A549 (cell line): ENCODE measurements around the gene NBR1. TPM values are rescaled to one million over a fixed set of nuclear protein-coding genes. Genes with fewer than 3 reads are reported as not detected.
"Not testable (repeated sequence)": the region's sequence is repeated elsewhere in the genome, so short reads cannot be mapped to it uniquely, and the experiment has no call there.

ENCODE experiments used
- ATAC-seq, 2 experiments: fragments of 200-7000 bp in 1 of 2; fragments of >200 bp in 1 of 2; cut with Nextera tagmentation in 1 of 2; cut with Tn5 transposase in 1 of 2; 3 replicates each; pipeline versions ENCODE4 v1.8.0 to v1.9.1; 2018 to 2020; ENCODE audit warnings: mild to moderate bottlenecking in 1 of 2, moderate library complexity in 1 of 2
- CTCF ChIA-PET: fragments of 300-600 bp; sonication (Branson Sonifier 250); formaldehyde crosslinking; extraction: SDS; loops from one replicate; lab custom pipeline; 2021; ENCODE audit warnings: antibody characterized with exemption, inconsistent platforms; lab: Yijun Ruan, JAX
- POLR2A ChIA-PET: fragments of 350-600 bp; formaldehyde crosslinking; extraction: SDS; loops from one replicate; lab custom pipeline; 2021; ENCODE audit warnings: antibody characterized with exemption, inconsistent platforms; lab: Yijun Ruan, JAX
- DNase-seq, 2 experiments: peaks; one replicate each; pipeline versions ENCODE4 v3.0.0 to v3.0.0-alpha.2; 2011 to 2016; ENCODE audit warnings: low read depth in 1 of 2, low spot score in 1 of 2
- FAIRE-seq: peaks from 2 replicates; lab custom pipeline; 2011; peaks lifted over from hg19 to GRCh38; lab: Jason Lieb, UNC
- H3K27ac ChIP-seq, 2 experiments: fragments of >200 bp; sonication (Bioruptor Twin); formaldehyde crosslinking; 3 replicates each; pipeline ENCODE4 v1.5.1; 2016 to 2017
- H3K4me1 ChIP-seq: fragments of >200 bp; sonication (Bioruptor Twin); formaldehyde crosslinking; 3 replicates; pipeline ENCODE4 v1.6.1; 2016
- H3K4me2 ChIP-seq: fragments of >200 bp; sonication (Bioruptor Twin); formaldehyde crosslinking; 3 replicates; pipeline ENCODE4 v1.6.1; 2016
- H3K4me3 ChIP-seq: fragments of >200 bp; sonication (Bioruptor Twin); formaldehyde crosslinking; 3 replicates; pipeline ENCODE4 v1.5.1; 2016
- H3K9me3 ChIP-seq: fragments of >200 bp; sonication (Bioruptor Twin); formaldehyde crosslinking; 3 replicates; pipeline ENCODE4 v1.6.1; 2016
- ATOH8 ChIP-seq: fragments of 250-450 bp; sonication (Bioruptor Pico); IDR thresholded peaks from 2 replicates; pipeline ENCODE4 v1.5.0; 2020; ENCODE audit warnings: low read depth, mild to moderate bottlenecking, moderate library complexity
- CEBPB ChIP-seq, 2 experiments: fragments of >200 bp in 1 of 2; sonication (Bioruptor Twin) in 1 of 2; formaldehyde crosslinking in 1 of 2; IDR thresholded peaks; 2 replicates each; pipeline ENCODE4 v1.6.1; 2012 to 2016
- CTCF ChIP-seq: fragments of >200 bp; sonication (Bioruptor Twin); formaldehyde crosslinking; IDR thresholded peaks from 3 replicates; pipeline ENCODE4 v1.5.1; 2016
- E2F6 ChIP-seq: IDR thresholded peaks from 2 replicates; pipeline ENCODE4 v1.6.1; 2012; ENCODE audit warnings: low read depth, borderline replicate concordance
- EP300 ChIP-seq, 2 experiments: fragments of >200 bp; sonication (Bioruptor Twin); formaldehyde crosslinking; IDR thresholded peaks; 2 replicates in 1 of 2; 3 replicates in 1 of 2; pipeline ENCODE4 v1.6.1; 2016 to 2017
- FOSB ChIP-seq: fragments of 250-450 bp; sonication (Bioruptor Pico); IDR thresholded peaks from 2 replicates; pipeline ENCODE4 v1.5.0; 2020; ENCODE audit warnings: mild to moderate bottlenecking, moderate library complexity
- FOXS1 ChIP-seq: fragments of 250-450 bp; sonication (Bioruptor Pico); IDR thresholded peaks from 2 replicates; pipeline ENCODE4 v1.5.0; 2020; ENCODE audit warnings: mild to moderate bottlenecking, moderate library complexity
- GATA3 ChIP-seq: IDR thresholded peaks from 2 replicates; pipeline ENCODE4 v1.6.1; 2012; ENCODE audit warnings: borderline replicate concordance
- HMGXB4 ChIP-seq: fragments of 250-450 bp; sonication (Bioruptor Pico); IDR thresholded peaks from 2 replicates; pipeline ENCODE4 v1.5.0; 2021; ENCODE audit warnings: mild to moderate bottlenecking, moderate library complexity, borderline replicate concordance
- HOXB5 ChIP-seq: fragments of 250-450 bp; sonication (Bioruptor Pico); IDR thresholded peaks from 2 replicates; pipeline ENCODE4 v1.5.0; 2020; ENCODE audit warnings: mild to moderate bottlenecking, moderate library complexity
- MAFK ChIP-seq: fragments of 450-650 bp; IDR thresholded peaks from 2 replicates; pipeline ENCODE4 v1.6.1; 2014; ENCODE audit not compliant: partially characterized antibody
- NFE2L2 ChIP-seq: fragments of 150-350 bp; conservative IDR thresholded peaks from 2 replicates; pipeline ENCODE4 v1.6.1; 2014; ENCODE audit warnings: low read length
- NR3C1 ChIP-seq: fragments of >200 bp; sonication (Bioruptor Twin); formaldehyde crosslinking; IDR thresholded peaks from 3 replicates; pipeline ENCODE4 v1.6.1; 2017
- PBX3 ChIP-seq: IDR thresholded peaks from 2 replicates; pipeline ENCODE4 v1.6.1; 2012
- POLR2AphosphoS2 ChIP-seq: conservative IDR thresholded peaks from 2 replicates; pipeline ENCODE4 v1.6.1; 2012; ENCODE audit warnings: low read length, improper control_type of control experiment, inconsistent platforms
- RARB ChIP-seq: fragments of 250-450 bp; sonication (Bioruptor Pico); IDR thresholded peaks from 2 replicates; pipeline ENCODE4 v1.8.0; 2021; ENCODE audit warnings: mild to moderate bottlenecking, moderate library complexity
- RFX5 ChIP-seq: fragments of 450-650 bp; IDR thresholded peaks from 2 replicates; pipeline ENCODE4 v1.7.1; 2014; ENCODE audit warnings: antibody characterized with exemption, mild to moderate bottlenecking, moderate library complexity
- SREBF2 ChIP-seq: fragments of 450-650 bp; IDR thresholded peaks from 2 replicates; pipeline ENCODE4 v1.6.1; 2014; ENCODE audit warnings: mild to moderate bottlenecking, moderate library complexity
- USF2 ChIP-seq: fragments of 450-650 bp; IDR thresholded peaks from 2 replicates; pipeline ENCODE4 v1.6.1; 2014; ENCODE audit warnings: antibody characterized with exemption
- ZFP36 ChIP-seq: fragments of 450-650 bp; IDR thresholded peaks from 2 replicates; pipeline ENCODE4 v1.6.1; 2014; ENCODE audit warnings: borderline replicate concordance; ENCODE audit not compliant: partially characterized antibody
- ZSCAN20 ChIP-seq: fragments of 250-450 bp; sonication (Bioruptor Pico); IDR thresholded peaks from 2 replicates; pipeline ENCODE4 v1.8.0; 2022; ENCODE audit warnings: mild to moderate bottlenecking, moderate library complexity
- WGBS: methylation state at CpG from one replicate; pipeline ENCODE4 v1.1.6; 2017; ENCODE audit errors: missing lambda C conversion rate; 5-methylcytosine and 5-hydroxymethylcytosine counted together
- polyA plus RNA-seq, 4 experiments: library from polyadenylated mRNA; depleted of rRNA in 3 of 4; stranded (reverse); fragments of >200 nt; fragmentation: RNase III in 1 of 4; extraction: RNeasy Plus Mini Kit Qiagen cat#74134 plus additional on column Dnase treatment in 1 of 4; gene quantifications; 2 replicates in 3 of 4; 3 replicates in 1 of 4; pipeline ENCODE4 v1.2.3, GENCODE V29; 2011 to 2017

The NBR1 gene
- polyA plus RNA-seq, 2 of the 4 experiments (the other 2 are of a cell fraction): 41.8 to 86.8 TPM

- H3K27ac ChIP-seq, FAIRE-seq, POLR2A ChIA-PET, H3K4me3 ChIP-seq, ATAC-seq, H3K9me3 ChIP-seq: not testable (repeated sequence)
- H3K4me1 ChIP-seq: peaks cover 15% of the 10 kb centered on the region
- peak; percentile 29 for TF ChIP-seq MAFK
- peak in 1 of 2 experiments; percentile 26 for DNase-seq
- 88% methylated on average over 6 of the region's 6 CpGs for WGBS
- CTCF ChIA-PET: interaction anchor here (0.6 to 1.3 kb wide), 2 partner anchors 24 to 46 kb away, joined by 3 read pairs; no protein-coding TSS in a partner anchor
- H3K4me2 ChIP-seq: 0 out of 3 replicates have a peak overlapping the region, but pooled peaks have one; percentile 84
These were observed 43.6 kb upstream of the NBR1 start for GRCh38 chr17:43127333-43127876.

- no peak overlapping the region for H3K27ac ChIP-seq
- no peak overlapping the region for H3K4me2 ChIP-seq
- TF ChIP-seq NR3C1 (no peak), HMGXB4 (no peak), NFE2L2 (no peak), SREBF2 (no peak), RFX5 (no peak), ATOH8 (CRISPR knock-in tag) (no peak), ZFP36 (no peak), FOXS1 (CRISPR knock-in tag) (no peak), GATA3 (no peak), E2F6 (no peak), PBX3 (no peak), EP300 (IDR thresholded peaks at IDR 0.05) (no peak), RARB (CRISPR knock-in tag) (no peak), USF2 (no peak), POLR2AphosphoS2 (no peak), CTCF (no peak), HOXB5 (CRISPR knock-in tag) (no peak), ZSCAN20 (no peak), FOSB (no peak), CEBPB (IDR thresholded peaks at IDR 0.05) (no peak)
- H3K4me1 ChIP-seq: peaks cover 8% of the 10 kb centered on the region; the same call in 2 of the 3 replicates
- ChIA-PET POLR2A (interaction anchor here (0.9 kb wide), 1 partner anchor 42 kb away, joined by 4 read pairs; the partner anchor contains the start of gene NBR1), CTCF (no interaction called here)
- no peaks in the 10 kb centered on the region for H3K9me3 ChIP-seq
- no peak for FAIRE-seq
- no peak for ATAC-seq
- WGBS: 92% methylated on average over 11 of the region's 11 CpGs
- no peak overlapping the region for H3K4me3 ChIP-seq
- DNase-seq: no peak
These were observed 41.4 kb upstream of the NBR1 start for GRCh38 chr17:43129671-43130010.
